Measurements from ENCODE around the gene PIK3C2G.
"Not testable (repeated sequence)": the region's sequence is repeated elsewhere in the genome, so short reads cannot be mapped to it uniquely, and the experiment has no call there.

PIK3C2G gene

GRCh38 chr12:18658829-18659228 is 397.5 kb downstream of the PIK3C2G start:
- DNase-seq = no peak

DNA sequence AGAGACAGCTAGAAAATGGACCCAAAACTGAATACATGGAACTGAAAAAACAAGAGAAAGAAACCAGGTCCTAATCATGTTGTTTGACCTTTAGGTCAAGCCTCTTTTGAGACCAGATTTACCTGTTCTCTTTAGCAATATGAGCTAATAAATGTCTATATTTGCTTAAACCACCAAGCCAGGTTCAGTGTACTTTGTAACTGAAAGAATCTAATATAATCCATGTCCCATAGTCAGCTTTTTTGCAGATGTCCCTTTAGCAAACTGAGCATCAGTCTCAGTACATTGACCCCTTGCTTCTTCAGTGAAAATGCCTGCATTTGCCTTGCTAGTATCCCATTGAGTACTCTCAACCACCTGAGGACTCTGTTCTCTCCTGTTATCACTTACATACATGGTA is 414.8 kb downstream of the PIK3C2G start:
- DNase-seq = no peak

DNA sequence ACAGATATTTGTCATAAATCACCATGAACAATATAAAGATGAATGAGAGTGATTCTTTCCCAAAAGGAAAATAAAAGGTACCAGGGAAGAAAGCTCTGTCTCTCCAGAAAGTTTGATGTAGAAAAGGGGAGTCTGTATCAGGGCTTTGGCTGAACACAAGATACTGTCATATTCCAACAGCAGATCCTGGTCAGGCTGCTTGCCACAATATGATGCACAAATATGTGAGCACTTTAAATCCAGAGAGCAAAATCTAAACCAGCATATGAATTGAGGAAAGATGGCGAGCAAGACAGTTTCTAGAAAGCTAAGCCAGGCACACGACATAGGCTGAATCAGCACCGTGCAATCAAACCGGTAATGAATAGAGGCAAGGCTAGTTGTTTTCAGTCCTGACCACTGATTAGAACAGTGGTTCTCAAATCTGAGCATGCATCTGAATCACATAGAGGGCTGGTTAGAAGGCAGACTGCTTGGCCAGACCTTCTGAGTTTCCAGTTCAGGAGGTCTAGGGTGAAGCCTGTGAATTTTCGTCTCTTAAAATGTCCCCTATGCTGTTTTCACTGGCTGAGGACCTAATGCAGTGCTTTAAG is 415.8 kb downstream of the PIK3C2G start:
- no peak for DNase-seq

DNA sequence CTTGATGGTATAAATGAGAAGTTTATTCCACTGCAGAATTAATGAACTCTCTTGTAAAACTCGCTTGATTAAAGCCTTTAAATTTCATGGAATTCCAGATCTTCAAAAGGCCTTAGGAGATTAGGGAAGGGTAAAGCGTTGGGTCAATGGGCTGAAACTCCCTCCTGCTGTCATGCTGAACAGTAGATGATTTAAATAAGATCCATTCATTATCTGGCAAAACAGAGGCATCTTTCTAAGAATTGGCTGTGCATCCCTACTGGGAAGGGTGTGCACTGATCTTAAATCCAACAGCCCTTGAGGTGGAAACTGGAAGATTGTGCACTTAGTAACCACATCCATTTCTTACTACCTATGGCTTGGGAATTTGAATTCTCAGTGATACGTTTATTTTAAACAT is 420.5 kb downstream of the PIK3C2G start:
- DNase-seq = no peak

DNA sequence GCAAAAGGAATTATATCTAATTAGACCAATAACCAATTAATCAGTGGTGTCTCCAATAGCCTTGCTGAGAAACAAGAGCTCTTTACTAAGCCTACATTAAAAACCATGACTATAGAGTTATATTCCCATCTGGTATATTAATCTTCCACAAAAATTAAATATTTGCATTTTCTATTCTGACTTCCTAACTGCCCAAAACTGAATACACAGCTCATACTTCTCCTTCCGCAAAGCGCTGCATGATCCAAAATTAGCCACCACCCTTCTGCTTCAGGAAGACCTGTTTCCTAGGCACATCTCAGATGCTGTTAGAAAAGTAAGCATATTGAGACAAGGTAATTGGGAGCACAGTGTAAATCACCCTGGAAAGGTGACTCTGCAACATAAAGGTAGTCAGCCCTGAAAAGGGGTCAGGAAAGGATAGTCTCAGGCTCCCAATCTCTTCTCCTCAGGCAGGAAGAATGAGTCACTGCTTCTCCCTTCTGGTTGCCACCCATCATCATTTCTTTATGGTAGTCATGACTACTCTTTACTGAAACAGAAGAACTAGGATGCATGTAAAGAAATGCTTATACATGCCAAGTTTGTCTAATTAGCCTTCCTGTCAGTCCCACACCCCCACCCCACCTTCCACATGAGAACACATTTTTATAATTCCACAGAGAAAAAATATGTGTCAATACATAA is 422.2 kb downstream of the PIK3C2G start:
- no peak for DNase-seq

- no peak for DNase-seq
Observed at GRCh38 chr12:18684430-18684829, 423.1 kb downstream of the PIK3C2G start.

DNA sequence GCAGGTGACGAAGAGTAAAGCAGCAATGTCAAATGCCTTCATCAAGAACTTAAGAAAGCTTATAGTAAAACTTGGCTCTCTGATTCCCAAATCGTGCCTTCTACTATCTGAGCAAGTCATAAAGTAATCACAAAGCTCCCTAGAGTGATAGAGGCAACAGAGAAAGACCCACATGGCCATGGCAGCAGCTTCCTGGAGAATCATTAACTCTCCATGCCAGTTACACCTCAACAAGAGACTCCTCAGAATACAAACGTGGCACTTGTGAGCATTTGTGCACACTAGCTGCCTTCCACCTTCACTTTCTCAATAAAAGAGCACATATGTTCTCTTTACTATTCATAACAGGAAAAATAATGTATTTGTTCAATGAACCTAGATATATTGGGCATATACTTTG is 428.5 kb downstream of the PIK3C2G start:
- no peak for DNase-seq

- no peak for DNase-seq
Observed at GRCh38 chr12:18690653-18691052, 429.3 kb downstream of the PIK3C2G start.

DNA sequence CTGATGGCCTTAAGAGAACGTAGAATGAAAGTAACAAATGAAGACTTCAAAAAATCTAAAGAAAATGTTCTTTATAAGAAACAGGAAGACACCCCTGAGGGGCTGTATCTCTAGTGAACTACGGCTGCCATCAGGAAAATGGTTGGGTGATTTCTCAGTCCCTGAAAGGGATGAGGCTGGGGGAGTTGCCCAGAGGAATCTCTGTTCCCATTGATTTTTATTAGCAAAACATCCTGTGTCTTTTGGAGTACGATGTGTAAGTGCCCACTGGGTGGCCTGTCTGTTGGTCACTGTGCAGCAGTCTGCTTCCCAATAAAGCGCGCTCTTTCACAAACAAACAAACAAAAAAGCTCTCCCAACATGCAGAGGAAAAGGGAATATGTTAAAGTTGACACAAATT is 432.7 kb downstream of the PIK3C2G start:
- DNase-seq = not testable (repeated sequence)

DNA sequence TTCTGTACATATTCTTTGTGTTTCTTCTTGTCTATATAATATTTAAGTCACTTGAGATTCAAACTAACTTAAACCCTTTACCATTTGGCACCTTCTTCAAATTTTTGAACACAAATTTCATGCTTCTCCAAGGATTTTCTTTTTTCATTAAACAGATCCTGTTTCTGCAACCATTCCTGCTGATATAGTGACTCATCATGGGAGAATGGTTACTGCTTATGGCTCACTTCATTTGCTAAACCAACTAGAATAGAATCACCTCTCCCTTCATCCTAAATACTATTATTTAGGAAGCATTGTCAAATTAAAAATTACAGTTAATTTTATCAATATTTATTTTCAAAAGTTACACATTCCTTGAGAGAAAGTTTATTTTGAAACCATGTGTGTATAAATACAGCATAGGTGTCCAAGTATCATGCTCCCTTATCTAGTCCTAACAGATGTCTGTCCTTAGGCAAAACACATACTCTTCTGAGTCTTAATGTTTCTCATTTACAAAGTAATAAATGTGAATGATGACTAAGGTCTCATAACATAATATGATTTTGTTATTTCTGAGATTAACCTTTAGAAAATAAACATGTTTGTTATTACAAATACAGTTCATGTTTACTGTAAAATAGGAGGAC is 435.8 kb downstream of the PIK3C2G start:
- no peak for DNase-seq
